CD4-positive, alpha-beta memory T cell (primary cell): ENCODE measurements around the gene TCF12. TPM values are rescaled to one million over a fixed set of nuclear protein-coding genes. Genes with fewer than 3 reads are reported as not detected.

Source experiments
- CTCF ChIA-PET: fragments of 350-600 bp; sonication (Branson Sonifier 250); formaldehyde crosslinking; loops from one replicate; lab custom pipeline; 2021; ENCODE audit warnings: inconsistent platforms; ENCODE audit not compliant: partially characterized antibody; lab: Charles Lee
- POLR2A ChIA-PET: fragments of 350-600 bp; sonication (Branson Sonifier 250); formaldehyde crosslinking; loops from one replicate; lab custom pipeline; 2021; ENCODE audit not compliant: partially characterized antibody; lab: Charles Lee
- DNase-seq, 5 donors: peaks; one replicate each; pipeline versions ENCODE4 v3.0.0 to v3.0.0-alpha.2; 2020 to 2022; ENCODE audit warnings: mixed read lengths in 1 of 5
- H3K27ac ChIP-seq: one replicate; pipeline ENCODE4 v1.7.0; 2013; ENCODE audit warnings: low read depth, low read length
- H3K27me3 ChIP-seq: 2 replicates; pipeline ENCODE4 v1.7.0; 2013; ENCODE audit warnings: mild to moderate bottlenecking, low read length, moderate library complexity; ENCODE audit not compliant: insufficient read depth
- H3K36me3 ChIP-seq: 2 replicates; pipeline ENCODE4 v1.7.0; 2013; ENCODE audit warnings: mild to moderate bottlenecking, low read length, moderate library complexity; ENCODE audit not compliant: insufficient read depth
- H3K4me1 ChIP-seq: 2 replicates; pipeline ENCODE4 v1.7.0; 2013; ENCODE audit warnings: mild to moderate bottlenecking, low read length, moderate library complexity; ENCODE audit not compliant: insufficient read depth
- H3K4me3 ChIP-seq, 2 donors: one replicate each; pipeline ENCODE4 v1.7.0; 2013; ENCODE audit warnings: low read length in 2 of 2, mild to moderate bottlenecking in 1 of 2
- H3K9me3 ChIP-seq, 2 donors: one replicate each; pipeline ENCODE4 v1.7.0; 2013; ENCODE audit warnings: low read length in 2 of 2, control low read depth in 1 of 2; ENCODE audit not compliant: control insufficient read depth in 1 of 2
- H3K27ac Mint-ChIP-seq, 7 donors: one replicate each; pipeline ENCODE4 v1.8.0; 2020 to 2021; ENCODE audit warnings: mixed read lengths in 7 of 7, mild to moderate bottlenecking in 6 of 7, inconsistent platforms in 3 of 7, moderate library complexity in 3 of 7
- H3K27me3 Mint-ChIP-seq, 2 donors: one replicate each; pipeline ENCODE4 v1.8.0; 2020 to 2021; ENCODE audit warnings: mixed read lengths in 2 of 2
- H3K36me3 Mint-ChIP-seq, 2 donors: one replicate each; pipeline ENCODE4 v1.8.0; 2020 to 2021; ENCODE audit warnings: mixed read lengths in 2 of 2, inconsistent platforms in 1 of 2, mild to moderate bottlenecking in 1 of 2
- H3K4me1 Mint-ChIP-seq, 4 donors: one replicate each; pipeline ENCODE4 v1.8.0; 2020 to 2021; ENCODE audit warnings: mixed read lengths in 4 of 4, mild to moderate bottlenecking in 1 of 4
- H3K4me3 Mint-ChIP-seq, 8 donors: one replicate each; pipeline ENCODE4 v1.8.0; 2020 to 2021; ENCODE audit warnings: mixed read lengths in 8 of 8, mild to moderate bottlenecking in 7 of 8, moderate library complexity in 6 of 8, inconsistent platforms in 3 of 8
- H3K9me3 Mint-ChIP-seq, 8 donors: one replicate each; pipeline ENCODE4 v1.8.0; 2020 to 2021; ENCODE audit warnings: mixed read lengths in 8 of 8, mild to moderate bottlenecking in 5 of 8, inconsistent platforms in 3 of 8, moderate library complexity in 1 of 8
- intact Hi-C: fragments of 100-400 bp; cut with micrococcal nuclease; formaldehyde crosslinking; loops from one replicate; pipeline ENCODE4 v1.15.1; 2023
- polyA plus RNA-seq, 2 donors: library from polyadenylated mRNA; unstranded; fragments of 300-500 nt; fragmentation: Illumina TruSeq; gene quantifications; one replicate each; pipeline ENCODE4 v1.2.3, GENCODE V29; 2021
- total RNA-seq, 2 experiments: library from RNA; stranded (reverse); gene quantifications; one replicate each; pipeline ENCODE4 v1.2.3, GENCODE V29; 2021

Gene TCF12
- total and polyA plus RNA-seq, 4 experiments from 2014 or later = 36.5 to 86.5 (median 68.4) TPM

- DNase-seq = no peak
- Histone ChIP-seq H3K27me3 (no peaks in the 10 kb centered on the region), H3K27ac (no peak overlapping the region), H3K4me3 (no peak overlapping the region), H3K9me3 (no peaks in the 10 kb centered on the region), H3K36me3 (no peaks in the 10 kb centered on the region), H3K4me1 (no peaks in the 10 kb centered on the region)
- CTCF ChIA-PET = interaction anchor here (0.9 kb wide), 1 partner anchor 27 kb away, joined by 3 read pairs; no protein-coding TSS in a partner anchor
- no peaks in the 10 kb centered on the region for H3K27me3 Mint-ChIP-seq
- H3K36me3 Mint-ChIP-seq = peaks cover 0 to 18% of the 10 kb centered on the region in 2 donors
- POLR2A ChIA-PET = no interaction called here
- H3K4me1 Mint-ChIP-seq = peaks cover 26 to 45% (median 29%) of the 10 kb centered on the region in 4 donors
- H3K9me3 Mint-ChIP-seq = no peaks in the 10 kb centered on the region
- H3K27ac Mint-ChIP-seq = peak overlapping the region in 1 of 7 donors; percentile 65
- intact Hi-C loops = no loop called here
- no peak overlapping the region for H3K4me3 Mint-ChIP-seq
These were observed 127.4 kb downstream of the TCF12 start for GRCh38 chr15:57045741-57046382.

GRCh38 chr15:57048930-57049549 is 130.6 kb downstream of the TCF12 start:
- Histone ChIP-seq H3K27ac (no peak overlapping the region), H3K4me1 (peaks cover 4% of the 10 kb centered on the region), H3K9me3 (no peaks in the 10 kb centered on the region), H3K4me3 (no peak overlapping the region), H3K36me3 (no peaks in the 10 kb centered on the region), H3K27me3 (no peaks in the 10 kb centered on the region)
- intact Hi-C loops = no loop called here
- ChIA-PET POLR2A (no interaction called here), CTCF (no interaction called here)
- no peak for DNase-seq
- no peak overlapping the region for H3K4me3 Mint-ChIP-seq
- no peaks in the 10 kb centered on the region for H3K27me3 Mint-ChIP-seq
- no peak overlapping the region for H3K27ac Mint-ChIP-seq
- peaks cover 40 to 61% (median 50%) of the 10 kb centered on the region in 4 donors for H3K4me1 Mint-ChIP-seq
- no peaks in the 10 kb centered on the region for H3K9me3 Mint-ChIP-seq
- peaks cover 0 to 23% of the 10 kb centered on the region in 2 donors for H3K36me3 Mint-ChIP-seq

DNA sequence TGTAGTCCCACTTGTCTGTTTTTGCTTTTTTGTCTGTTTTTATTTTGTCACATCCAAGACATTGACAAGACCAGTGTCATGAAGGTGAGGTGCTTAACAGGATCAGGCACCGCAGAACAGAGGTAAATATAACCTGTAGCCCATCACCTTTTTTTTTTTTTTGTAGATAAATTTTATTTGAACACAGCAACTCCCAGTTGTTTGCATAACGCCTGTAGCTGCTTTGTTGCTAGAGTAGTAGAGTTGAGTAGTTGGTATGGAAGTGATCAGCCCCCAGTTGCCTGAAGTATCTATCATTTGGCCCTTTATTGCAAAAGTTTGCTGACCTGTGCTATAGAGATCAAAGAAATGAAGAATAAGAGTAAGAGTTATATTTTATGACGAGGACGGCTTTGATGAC is 135.0 kb downstream of the TCF12 start:
- no peaks in the 10 kb centered on the region for H3K9me3 ChIP-seq
- no peak for DNase-seq
- H3K4me1 ChIP-seq = peaks cover 8% of the 10 kb centered on the region
- peaks cover 0 to 18% of the 10 kb centered on the region in 2 donors for H3K36me3 Mint-ChIP-seq
- no peak overlapping the region for H3K27ac ChIP-seq
- H3K4me3 ChIP-seq = no peak overlapping the region
- no peaks in the 10 kb centered on the region for H3K36me3 ChIP-seq
- intact Hi-C loops = no loop called here
- H3K27me3 ChIP-seq = no peaks in the 10 kb centered on the region
- H3K9me3 Mint-ChIP-seq = no peaks in the 10 kb centered on the region
- peak overlapping the region in 1 of 8 donors; percentile 14 for H3K4me3 Mint-ChIP-seq
- H3K4me1 Mint-ChIP-seq = peaks cover 50 to 70% (median 57%) of the 10 kb centered on the region in 4 donors
- H3K27me3 Mint-ChIP-seq = no peaks in the 10 kb centered on the region
- ChIA-PET POLR2A (no interaction called here), CTCF (no interaction called here)
- peak overlapping the region in 1 of 7 donors; percentile 11 for H3K27ac Mint-ChIP-seq

DNA sequence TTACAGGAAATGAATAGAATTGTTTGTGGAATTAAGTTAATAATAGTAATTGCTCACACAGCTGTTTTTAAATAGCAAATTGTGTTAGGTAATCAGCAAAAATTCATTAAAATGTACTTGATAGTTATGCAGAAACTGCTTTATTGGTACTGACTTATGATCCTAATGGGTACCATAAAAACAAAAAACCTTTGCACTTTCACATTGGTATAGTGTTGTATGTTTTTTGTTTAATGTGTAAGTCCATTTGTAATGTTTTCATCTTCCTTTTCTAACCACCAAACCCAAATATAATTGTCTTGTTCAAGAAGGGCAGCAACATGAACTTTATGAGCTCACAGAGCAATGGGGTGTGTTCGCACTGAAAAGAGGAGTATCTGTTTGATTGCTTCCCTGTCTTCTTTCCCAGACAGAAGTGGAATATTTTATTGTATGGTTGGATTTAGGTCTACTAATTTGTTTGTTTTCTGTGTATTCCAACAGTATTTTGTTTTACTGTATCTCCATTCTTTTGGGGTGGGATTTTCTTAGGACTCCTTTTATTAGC is 135.8 kb downstream of the TCF12 start:
- H3K4me3 ChIP-seq = no peak overlapping the region
- Mint-ChIP-seq H3K4me1 (peaks cover 50 to 70% (median 56%) of the 10 kb centered on the region in 4 donors), H3K36me3 (peaks cover 0 to 12% of the 10 kb centered on the region in 2 donors), H3K27ac (no peak overlapping the region), H3K4me3 (no peak overlapping the region), H3K9me3 (no peaks in the 10 kb centered on the region), H3K27me3 (no peaks in the 10 kb centered on the region)
- H3K9me3 ChIP-seq = no peaks in the 10 kb centered on the region
- H3K27ac ChIP-seq = no peak overlapping the region
- no peaks in the 10 kb centered on the region for H3K36me3 ChIP-seq
- ChIA-PET CTCF (no interaction called here), POLR2A (interaction anchor here (1.0 kb wide), 1 partner anchor 14 kb away, joined by 5 read pairs; no protein-coding TSS in a partner anchor)
- intact Hi-C loops = no loop called here
- H3K27me3 ChIP-seq = no peaks in the 10 kb centered on the region
- DNase-seq = no peak
- H3K4me1 ChIP-seq = peaks cover 8% of the 10 kb centered on the region

- Mint-ChIP-seq H3K4me1 (peaks cover 46 to 69% (median 55%) of the 10 kb centered on the region in 4 donors), H3K27me3 (no peaks in the 10 kb centered on the region), H3K4me3 (no peak overlapping the region), H3K27ac (no peak overlapping the region), H3K9me3 (no peaks in the 10 kb centered on the region), H3K36me3 (peaks cover 0 to 7% of the 10 kb centered on the region in 2 donors)
- Histone ChIP-seq H3K27ac (no peak overlapping the region), H3K9me3 (no peaks in the 10 kb centered on the region), H3K4me1 (peaks cover 8% of the 10 kb centered on the region), H3K36me3 (no peaks in the 10 kb centered on the region), H3K27me3 (no peaks in the 10 kb centered on the region), H3K4me3 (no peak overlapping the region)
- DNase-seq = no peak
- ChIA-PET POLR2A (no interaction called here), CTCF (no interaction called here)
- intact Hi-C loops = no loop called here
These were observed 137.9 kb downstream of the TCF12 start for GRCh38 chr15:57056357-57056756.

- peaks cover 8% of the 10 kb centered on the region for H3K4me1 ChIP-seq
- no peak overlapping the region for H3K27ac ChIP-seq
- H3K4me1 Mint-ChIP-seq = peaks cover 42 to 60% (median 48%) of the 10 kb centered on the region in 4 donors
- H3K27me3 ChIP-seq = no peaks in the 10 kb centered on the region
- CTCF ChIA-PET = no interaction called here
- H3K9me3 ChIP-seq = no peaks in the 10 kb centered on the region
- DNase-seq = no peak
- POLR2A ChIA-PET = no interaction called here
- no peak overlapping the region for H3K4me3 ChIP-seq
- H3K27ac Mint-ChIP-seq = peak overlapping the region in 1 of 7 donors; percentile 10
- intact Hi-C loops = no loop called here
- H3K36me3 ChIP-seq = no peaks in the 10 kb centered on the region
- H3K36me3 Mint-ChIP-seq = peaks cover 0 to 5% of the 10 kb centered on the region in 2 donors
- H3K9me3 Mint-ChIP-seq = no peaks in the 10 kb centered on the region
- H3K27me3 Mint-ChIP-seq = no peaks in the 10 kb centered on the region
- H3K4me3 Mint-ChIP-seq = peak overlapping the region in 2 of 8 donors; percentile 13 to 27
These were observed 138.9 kb downstream of the TCF12 start for GRCh38 chr15:57057134-57057930.
